GM21529 (cell line): Measurements from ENCODE around the gene FARP1.

Experiments
- ATAC-seq: cut with Tn5 transposase; IDR thresholded peaks from one replicate; pipeline ENCODE4 v1.9.1; 2021; ENCODE audit not compliant: unreplicated experiment

The FARP1 gene

DNA sequence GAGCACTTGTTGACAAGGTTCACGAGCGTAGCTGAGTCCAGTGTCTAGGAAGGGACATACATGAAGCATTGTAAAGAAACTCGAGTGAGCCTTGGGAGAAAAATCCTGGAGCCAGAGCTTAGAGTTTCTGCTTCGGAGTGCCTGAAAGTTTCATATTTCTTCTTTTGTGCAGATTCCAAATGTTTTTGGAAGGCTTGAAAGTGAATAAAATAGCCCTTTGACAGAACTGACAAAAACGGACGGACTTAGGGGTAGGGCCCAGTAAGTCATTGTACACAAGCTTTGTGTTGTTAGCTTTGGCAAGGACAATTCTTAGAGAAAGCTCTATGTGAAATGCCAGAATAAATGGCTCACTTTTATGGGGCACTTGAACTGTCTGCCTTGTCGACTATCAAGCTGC is 31.4 kb downstream of the FARP1 start:
- no peak for ATAC-seq

DNA sequence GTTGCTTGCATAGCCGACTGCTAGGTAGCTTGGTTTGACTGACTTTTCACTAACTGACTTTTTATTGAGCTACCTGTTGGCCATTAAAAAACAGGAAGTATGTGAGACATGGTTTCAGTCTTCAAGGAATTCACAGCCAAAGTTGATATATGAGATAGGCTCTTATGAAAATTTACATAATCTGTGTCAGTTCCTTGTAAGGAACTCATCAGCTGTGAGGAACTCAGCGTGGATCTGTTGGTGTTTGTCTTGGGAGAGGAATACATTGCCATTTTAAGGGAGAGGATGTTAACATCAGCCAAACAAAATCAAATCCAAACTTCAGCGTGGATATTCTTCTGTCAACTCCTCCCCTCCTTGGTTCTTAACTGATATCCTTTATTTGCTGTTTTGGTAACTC is 32.1 kb downstream of the FARP1 start:
- ATAC-seq: no peak

DNA sequence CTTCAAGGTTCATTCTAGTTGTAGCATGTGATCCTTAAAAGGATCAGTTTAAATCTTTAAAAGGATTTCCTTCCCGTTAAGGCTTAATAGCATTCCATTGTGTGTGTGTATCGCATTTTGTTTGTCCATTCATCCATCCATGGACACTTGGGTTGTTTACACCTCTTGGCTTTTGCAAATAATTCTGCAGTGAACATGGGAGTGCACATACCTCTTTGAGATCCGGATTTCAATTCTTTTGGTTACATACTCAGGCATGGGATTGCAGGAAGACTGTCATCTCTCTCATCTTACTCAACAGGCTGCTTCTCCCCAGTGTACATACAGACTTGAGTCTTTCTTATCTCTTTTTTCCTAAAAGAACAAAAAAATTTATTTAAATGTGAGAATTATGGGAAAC is 32.9 kb downstream of the FARP1 start:
- no peak for ATAC-seq

DNA sequence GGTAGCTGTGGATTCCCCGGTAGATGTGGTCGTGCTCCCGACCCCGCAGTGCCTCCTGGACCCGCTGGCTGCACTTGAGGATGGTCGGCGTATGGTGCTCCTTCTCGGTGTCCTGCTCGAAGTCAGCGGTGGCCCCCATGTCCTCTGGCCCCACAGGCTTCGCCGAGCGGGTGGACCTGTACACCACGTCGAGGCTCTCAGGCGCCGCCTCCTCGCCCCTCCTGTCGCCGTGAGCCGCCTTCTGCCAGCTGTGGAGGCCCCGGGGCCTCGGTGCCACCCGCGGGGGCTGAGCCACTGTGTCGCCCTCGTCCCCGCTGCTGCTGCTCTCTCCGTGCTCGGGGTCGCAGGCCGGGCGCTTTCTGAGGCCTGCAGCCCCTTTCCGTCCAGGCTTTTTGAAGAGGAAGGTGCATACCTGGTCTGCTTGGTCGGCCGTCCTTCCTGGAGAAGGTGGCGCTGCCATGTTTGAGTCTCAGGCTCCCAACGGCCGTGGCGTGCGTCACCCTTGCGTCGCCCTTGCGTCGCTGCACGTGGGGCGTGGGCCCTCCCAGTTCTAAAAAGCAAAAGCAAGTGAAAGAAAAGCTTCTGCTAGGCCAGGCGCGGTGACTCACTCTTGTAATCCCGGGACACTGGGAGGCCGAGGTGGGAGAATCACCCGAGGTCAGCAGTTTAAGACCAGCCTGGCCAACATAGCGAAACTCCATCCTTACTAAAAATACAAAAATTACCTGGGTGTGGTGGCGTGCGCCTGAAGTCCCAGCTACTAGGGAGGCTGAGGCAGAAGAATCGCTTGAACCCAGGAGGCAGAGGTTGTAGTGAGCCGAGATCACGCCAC is 34.1 kb downstream of the FARP1 start, which contains the start of gene RNF113B:
RNF113B (minus strand) TSS at position 493 of the 832 bp plus-strand sequence; CDS start at position 460, 33 bp downstream.
- no peak for ATAC-seq

DNA sequence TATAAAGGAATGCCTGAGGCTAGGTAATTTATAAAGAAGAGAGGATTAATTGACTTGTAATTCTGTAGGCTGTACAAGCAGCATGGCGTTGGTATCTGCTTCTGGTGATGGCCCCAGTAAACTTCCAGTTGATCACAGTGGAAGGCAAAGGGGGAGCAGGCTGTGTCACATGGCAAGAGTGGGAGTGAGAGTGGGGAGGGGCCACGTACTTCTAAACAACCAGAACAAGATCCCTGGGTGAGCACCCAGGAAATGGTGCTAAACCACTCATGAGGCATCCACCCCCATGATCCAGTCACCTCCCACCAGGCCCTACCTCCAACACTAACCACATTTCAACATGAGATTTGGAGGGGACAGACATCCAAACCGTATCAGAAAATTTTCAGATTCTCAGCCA is 37.2 kb downstream of the FARP1 start:
- no peak for ATAC-seq

DNA sequence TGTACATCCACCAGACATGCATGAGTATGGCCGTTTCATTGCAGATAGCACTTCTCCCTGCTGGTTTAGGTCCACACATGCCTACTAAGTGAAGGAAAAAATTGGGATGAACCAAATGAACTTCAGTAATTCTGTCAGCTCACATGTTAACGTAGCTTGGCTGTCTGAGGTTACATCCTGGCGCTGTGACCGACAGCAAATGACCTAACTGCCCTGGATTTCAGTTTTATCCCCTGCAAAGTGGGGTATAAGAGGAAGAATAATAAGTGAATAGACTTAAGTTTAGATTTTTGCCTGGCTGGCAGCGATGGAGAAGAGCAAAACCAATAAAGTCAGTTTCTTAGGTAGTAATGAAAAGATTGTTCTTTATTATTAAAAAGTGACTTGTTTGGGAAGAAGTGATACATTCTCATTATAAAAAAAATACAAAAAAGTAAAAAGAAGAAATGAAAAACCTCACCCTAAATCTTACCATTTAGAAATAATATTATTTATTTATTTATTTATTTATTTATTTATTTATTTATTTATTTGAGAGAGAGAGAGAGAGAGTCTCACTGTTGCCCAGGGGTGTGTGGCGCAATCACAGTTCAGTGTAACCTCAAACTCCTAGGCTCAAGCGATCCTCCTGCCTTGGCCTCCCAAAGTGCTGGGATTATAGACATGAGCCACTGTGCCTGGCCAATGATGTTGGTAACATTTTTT is 38.4 kb downstream of the FARP1 start:
- ATAC-seq: no peak

DNA sequence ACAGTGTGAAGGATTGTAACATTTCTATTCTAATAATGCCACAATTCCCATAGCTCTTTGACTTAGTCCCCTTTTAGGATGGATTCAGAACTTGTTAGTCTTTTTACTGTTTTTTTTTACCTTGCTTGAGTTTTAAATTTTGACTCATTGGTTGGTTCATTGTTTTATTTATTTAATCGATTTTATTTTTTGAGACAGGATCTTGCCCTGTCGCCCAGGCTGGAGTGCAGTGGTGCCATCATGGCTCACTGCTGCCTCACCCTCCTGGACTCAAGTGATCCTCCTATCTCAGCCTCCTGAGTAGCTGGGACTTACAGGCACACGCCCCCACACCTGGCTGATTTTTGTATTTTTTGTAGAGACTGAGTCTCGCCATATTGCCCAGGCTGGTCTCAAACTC is 39.3 kb downstream of the FARP1 start:
- no peak for ATAC-seq

DNA sequence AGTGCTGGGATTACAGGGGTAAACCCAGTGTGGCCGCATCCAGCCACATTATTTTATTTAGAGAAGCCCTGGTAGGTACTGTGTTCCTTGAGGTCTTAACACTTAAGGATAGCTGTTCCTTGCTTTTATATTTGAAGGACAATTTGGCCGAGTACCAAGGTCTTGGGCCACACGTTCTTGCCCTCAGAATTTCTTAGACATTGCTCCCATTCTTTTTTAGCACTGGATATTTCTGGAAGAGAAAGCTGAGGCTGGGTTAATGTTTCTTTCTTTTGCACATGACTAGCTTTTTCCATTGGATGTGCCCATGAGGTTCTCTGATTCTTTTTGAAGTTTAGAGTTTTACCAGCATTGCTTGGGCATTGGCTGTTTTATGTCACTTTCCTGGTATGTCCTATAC is 39.7 kb downstream of the FARP1 start:
- ATAC-seq: no peak

DNA sequence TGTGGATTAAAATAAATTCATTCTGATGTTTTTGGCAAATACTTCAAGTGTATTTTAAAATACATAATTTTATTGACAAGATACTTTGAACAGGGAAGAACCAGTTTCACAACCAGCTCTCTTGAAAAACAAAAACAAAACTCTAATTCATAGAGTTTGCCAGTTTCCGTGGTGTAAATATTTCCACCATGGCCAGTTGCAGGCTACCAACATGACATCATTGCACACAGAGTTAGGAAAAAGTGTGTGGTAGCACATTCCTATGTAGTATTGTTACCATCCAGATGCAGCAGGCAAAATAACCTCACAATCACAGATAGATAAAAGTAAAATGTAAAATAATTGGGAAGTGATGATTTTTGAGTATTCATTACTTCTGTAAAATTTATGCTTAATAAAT is 41.9 kb downstream of the FARP1 start:
- no peak for ATAC-seq

DNA sequence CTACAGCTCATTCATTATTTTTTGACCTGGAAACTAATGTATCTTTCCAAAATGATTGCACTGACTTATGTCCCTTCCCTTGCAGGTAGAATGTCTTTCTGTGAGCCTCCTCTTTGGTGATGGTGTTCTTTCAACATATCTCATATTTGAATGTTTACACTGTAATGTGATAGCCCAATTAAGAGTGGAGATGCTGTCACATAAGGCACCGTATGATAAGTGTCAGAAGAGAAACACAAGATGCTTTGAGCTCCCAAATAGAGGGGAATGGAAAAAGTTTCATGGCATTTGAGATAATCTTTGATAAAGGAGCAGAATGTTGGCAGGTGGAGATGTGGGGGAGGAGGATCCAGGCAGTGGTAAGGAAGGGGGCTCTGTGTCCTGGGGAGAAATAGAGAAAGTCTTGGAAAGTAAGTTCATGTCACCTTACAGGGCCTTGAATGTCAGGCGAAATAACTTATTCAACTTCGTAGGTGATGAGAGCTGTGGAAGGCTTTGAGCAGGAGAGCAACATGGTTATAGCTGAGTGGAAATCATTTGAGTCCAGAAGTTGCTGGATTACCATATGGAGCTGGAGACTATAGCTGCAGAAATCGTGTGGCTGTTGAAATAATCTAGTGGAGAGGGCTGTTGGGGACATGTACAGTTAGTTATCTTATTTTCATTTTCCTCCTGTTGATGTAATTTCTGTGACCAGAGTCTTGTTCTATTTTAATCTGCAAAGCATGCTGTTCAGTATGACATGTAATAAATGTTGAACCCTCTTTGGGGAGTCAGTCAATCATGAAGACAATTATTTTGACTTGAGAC is 44.5 kb downstream of the FARP1 start:
- no peak for ATAC-seq

DNA sequence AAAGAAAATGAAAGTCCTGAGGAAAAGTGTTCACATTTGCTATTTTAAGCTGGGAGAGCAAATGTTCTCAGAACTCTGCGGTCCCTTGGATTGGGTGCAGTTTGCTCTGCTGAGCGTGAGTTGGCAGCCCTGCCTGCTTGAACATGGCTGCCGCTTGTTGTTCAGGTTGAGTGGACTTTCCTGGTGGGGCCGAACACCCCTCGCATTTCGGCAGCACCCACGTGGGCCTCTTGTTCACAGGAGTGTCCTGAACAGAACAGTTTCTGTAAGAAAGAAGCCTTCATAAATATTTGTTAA is 45.0 kb downstream of the FARP1 start:
- ATAC-seq: no peak

DNA sequence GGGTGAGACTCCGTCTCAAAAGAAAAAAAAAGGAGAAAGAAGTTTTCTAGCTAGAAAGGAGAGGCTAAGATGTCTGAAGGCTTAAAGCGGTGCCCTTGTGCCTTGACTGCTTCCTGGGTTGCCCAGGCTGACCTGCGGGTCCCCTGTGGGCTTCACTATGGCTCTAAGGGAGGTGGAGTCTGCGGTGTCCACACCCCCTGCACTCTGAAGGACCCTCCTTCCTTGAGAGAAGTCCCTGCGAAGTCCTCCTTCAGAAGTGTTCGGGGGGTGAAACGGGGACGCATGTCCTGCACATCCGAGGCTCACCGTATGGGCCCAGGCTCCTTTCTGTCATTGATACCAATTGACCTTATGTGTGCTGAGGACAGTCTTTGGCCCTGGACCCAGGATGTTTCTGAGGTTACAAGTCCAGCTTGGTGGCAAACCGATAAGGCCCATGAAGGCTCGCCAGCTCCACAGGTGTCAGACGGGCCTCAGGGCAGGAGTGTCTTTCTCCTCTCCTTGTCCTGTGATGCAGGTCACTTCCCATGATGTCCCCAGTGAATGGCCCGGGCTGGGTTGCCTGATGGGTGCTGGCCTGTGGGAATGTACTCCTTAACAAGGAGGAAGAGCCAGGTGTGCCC is 45.8 kb downstream of the FARP1 start:
- ATAC-seq: no peak

DNA sequence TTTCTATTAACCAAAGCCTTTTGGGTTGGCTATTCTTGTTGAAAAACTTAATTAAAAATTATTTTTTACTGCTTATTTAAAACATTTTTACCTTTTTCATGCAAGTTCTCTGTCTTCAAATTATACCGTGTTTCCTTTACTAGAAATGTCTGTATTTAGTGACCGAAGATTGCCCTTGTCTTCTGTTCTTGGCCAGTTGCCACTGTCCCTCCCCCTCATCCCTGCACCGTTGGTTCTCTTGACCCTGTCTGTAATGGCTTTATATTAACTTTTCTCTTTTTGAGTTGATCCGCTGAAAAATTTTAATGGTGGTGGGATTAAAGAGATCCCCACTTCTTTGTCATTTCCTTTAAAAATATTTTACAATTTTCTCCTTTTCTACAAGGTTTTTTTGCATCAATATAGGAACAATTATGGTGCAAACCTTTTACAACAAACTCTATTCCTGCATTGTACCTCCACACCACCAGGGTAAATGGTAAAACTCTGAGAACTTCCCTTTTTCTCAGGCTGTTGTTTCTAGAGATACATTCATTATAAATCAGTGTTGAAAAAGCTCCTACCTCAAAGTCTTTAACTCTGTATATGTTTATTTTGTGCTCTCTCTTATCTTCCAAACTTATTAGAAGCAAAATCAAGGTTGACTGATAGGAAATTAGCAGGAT is 47.1 kb downstream of the FARP1 start:
- no peak for ATAC-seq

DNA sequence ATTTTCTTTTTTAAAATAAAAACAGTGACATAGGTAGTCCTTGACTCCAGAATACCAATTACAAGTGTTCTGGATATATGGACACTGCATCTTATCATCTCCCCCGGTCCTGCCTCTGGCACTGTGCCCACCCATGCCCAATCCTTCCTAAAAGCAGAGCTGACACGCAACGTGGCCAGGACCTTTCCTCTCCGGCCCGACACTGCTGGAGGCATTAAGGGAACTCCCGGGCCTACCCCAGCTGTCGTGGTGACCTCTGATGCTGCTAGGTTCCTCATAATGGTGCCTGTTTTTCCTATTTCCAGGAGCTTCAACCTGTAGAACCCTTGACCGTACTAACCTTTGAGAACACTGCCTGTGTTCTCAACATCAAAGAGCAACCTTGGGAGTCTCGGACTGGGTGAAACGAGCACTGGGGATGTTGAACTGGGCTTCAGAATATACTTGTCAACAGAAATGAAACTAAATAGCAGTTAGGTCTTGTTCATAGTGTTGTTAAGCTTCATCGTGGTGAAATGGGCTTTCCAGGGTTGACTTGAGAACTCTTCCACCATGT is 48.1 kb downstream of the FARP1 start:
- ATAC-seq: no peak

DNA sequence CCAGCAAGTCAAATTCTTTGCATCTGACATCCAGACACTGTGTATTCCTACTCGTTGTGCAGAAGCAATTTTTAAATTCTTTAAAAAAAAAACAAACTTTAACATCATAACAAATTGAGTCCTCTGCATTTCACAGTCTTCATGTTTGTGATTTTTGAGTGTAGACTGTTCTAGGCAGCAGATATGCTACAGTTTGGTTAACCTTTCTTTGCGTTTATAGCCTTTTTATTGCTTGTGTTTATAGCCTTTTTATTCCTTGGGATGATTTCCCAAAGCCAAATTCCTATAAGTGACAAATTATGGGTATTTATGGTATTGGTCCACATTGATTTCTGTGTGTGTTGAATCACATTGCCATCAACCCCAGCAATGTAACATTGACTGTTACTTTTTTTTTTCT is 49.1 kb downstream of the FARP1 start:
- no peak for ATAC-seq

DNA sequence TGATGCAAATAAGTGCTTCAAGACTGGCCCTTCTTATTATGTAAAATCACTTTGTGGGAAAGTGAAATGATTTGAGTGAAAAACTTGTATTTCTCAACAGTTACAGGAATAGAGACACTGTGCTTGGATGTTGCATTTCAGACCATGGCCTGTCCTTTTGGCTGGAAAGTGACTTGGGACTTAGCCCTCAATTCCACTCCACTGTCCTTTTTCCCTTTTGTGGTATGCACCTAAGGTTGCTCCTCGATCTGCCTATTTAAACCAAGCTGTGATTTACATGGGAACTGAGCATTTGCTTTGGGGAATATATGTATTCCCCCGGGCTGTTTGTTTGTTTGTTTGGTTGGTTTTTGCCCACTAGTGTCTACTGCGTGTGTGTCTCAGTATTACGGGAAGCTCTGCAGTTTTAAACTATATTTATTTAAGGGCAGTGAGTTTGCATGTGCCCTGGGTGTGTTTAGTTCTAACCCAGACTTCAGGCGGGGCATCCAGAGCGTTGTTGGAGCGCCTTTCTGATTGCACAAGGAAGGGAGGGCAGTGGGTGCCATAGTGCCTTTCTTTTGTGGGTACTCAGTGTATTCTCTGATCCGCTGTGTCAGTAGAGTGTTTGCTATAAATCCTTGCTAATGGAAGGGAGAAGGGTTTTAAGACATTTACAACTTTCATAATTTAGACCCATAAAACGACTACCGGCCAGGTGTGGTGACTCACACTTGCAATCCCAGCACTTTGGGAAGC is 52.3 kb downstream of the FARP1 start:
- ATAC-seq: no peak

DNA sequence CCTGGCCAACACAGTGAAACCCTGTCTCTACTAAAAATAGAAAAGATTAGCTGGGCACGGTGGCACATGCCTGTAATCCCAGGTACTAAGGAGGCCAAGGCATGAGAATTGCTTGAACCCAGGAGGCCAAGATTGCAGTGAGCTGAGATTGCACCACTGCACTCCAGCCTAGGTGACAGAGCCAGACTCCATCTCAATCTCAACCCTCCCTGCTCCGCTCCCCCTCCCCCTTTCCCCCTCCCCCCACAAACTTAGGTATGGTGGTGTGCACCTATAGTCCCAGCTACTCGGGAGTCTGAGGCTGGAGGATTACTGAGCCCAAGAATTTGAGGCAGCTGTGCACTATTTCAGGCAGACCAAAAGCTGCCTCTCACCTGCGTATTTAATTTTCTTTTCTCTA is 55.8 kb downstream of the FARP1 start:
- ATAC-seq: no peak

DNA sequence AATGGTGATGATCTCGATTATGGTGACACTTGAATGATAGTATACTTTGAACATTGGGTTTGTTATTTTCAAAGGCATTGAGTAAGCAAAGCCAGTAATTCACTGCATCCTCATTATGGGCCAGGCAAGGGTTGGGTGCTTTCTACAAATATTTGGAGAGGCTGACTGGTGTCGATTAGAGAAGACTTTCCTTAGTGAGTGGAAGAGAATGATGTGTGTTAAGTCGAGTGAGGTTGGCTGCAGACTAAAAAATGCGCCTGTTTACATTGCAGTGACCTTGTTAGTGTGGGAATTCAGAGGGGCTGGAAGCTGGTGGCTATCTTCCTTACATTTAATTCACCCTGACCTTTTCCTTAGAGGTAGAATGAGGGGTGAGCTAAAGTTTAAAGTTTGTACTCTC is 56.6 kb downstream of the FARP1 start:
- no peak for ATAC-seq

DNA sequence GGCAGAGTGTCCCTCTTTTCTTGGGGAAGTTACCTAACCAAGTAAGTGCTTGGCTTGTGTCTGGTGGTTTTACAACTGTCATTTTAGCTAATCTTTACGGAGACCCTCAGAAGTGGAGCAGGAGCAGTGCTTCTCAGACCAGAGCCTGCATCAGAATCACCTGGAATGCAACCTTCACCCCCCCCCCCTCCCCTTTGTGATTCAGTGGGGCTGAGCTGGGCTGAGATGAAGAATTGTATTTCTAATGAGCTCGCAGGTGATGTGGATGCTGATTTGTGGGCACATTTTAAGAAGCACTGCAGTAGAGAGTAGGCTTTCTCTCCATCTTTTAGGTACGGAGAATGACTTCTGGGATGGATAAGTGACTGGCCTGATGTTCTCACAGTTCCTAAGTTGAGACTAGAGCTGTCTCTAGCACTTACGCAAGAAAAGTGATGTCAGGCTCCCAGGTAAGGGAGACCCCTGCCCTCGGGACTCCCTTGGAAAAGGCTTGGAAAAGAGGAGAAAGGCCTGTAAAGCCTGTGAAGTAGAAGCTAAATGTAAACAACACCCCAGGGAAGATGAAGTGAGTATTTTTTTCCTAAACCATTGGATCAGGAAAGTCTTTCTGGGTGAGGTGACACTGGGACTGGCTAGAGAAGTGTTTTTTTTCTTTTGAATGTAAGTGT is 57.5 kb downstream of the FARP1 start:
- ATAC-seq: no peak
